IPS DF 19.7 (cell line): ENCODE data around the gene APBB3.
A peak's percentile ranks its signal among the peaks of the same experiment; 100 is the strongest.

ENCODE experiments used
- DNase-seq: peaks from one replicate; pipeline ENCODE4 v3.0.0-alpha.2; 2013; ENCODE audit warnings: low read depth, low spot score

Gene APBB3

DNA sequence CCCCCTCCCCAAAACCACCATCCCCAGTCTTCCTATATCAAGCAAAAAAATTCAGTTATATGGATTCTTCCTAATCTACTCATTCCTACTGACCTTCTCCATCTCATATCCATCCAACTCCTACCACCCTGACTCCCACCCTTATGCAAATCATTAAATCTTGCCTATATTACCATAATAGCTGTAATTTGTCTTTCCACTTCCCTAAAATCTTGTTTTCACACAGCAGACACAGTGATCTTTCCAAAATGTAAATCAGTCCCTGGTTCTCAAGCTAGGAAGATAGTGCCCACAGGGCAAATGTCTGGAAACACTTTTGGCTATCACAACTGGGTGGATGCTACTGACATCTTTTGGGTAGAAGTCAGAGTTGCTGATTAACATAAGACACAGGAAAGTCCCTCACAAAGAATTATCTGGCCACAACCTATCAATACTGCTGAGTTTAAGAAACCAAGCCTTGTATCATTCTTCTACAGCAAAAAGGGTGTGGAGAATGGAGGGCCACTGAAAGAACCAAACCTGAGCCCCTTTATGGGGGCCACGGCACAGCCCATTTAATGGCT lies 8.6 kb downstream of the APBB3 start:
- DNase-seq: no peak

DNA sequence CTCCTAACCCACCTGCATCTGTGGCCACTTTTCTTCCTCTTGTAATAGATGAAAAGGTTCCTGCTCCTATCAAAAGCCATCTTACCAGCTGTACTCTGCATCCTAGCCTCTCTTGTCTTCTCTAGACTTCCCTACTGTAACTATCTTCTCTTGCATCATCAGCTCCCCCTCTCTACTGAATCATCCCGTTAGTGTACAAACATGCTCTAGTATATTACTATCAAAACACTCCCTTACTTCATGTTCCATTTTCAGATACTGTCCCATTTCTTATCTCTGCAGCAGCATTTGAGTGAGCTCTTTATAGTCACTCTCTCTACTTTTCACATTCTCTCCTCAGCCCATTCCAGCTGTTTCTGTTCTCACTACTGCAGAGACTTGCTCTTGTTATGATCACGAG lies 9.9 kb downstream of the APBB3 start:
- no peak for DNase-seq

DNA sequence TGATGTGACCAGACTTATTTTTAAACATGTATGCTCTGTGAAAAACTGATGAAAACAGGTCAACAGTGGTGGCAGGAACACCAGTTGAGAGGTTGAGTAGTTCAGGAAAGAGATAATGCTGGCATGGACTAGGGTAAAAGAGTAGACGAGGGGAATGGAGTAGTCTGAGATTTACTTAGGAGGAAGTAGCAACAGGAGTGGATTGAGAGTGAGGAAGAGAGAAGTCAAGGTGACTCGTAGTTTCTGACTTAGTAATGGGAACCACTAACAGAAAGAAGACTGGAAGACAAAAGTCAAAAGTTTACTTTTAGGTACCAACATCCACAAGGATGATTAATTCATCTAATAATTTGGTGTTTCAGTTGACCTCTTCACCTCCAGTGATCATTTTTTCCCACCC lies 10.7 kb downstream of the APBB3 start:
- DNase-seq: no peak

DNA sequence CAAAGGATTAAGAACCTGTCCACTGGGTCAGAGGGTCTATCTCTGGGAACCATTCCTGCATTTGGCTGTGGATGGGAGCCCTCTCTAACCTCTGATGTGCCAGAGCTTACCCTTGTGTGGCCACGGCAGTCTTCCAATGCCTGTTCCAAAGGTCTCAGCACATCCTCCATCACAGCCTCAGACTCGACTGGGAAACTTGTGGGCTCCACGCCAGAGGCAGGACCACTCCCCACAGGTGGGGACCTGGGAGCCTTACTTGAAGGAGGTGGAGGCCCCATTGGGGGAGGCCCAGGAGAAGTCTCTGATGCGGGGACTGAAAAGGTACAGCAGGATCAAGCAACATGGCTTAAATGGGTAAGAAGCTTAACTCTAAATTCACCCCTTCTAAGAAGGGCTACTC lies 12.5 kb downstream of the APBB3 start:
- no peak for DNase-seq

DNA sequence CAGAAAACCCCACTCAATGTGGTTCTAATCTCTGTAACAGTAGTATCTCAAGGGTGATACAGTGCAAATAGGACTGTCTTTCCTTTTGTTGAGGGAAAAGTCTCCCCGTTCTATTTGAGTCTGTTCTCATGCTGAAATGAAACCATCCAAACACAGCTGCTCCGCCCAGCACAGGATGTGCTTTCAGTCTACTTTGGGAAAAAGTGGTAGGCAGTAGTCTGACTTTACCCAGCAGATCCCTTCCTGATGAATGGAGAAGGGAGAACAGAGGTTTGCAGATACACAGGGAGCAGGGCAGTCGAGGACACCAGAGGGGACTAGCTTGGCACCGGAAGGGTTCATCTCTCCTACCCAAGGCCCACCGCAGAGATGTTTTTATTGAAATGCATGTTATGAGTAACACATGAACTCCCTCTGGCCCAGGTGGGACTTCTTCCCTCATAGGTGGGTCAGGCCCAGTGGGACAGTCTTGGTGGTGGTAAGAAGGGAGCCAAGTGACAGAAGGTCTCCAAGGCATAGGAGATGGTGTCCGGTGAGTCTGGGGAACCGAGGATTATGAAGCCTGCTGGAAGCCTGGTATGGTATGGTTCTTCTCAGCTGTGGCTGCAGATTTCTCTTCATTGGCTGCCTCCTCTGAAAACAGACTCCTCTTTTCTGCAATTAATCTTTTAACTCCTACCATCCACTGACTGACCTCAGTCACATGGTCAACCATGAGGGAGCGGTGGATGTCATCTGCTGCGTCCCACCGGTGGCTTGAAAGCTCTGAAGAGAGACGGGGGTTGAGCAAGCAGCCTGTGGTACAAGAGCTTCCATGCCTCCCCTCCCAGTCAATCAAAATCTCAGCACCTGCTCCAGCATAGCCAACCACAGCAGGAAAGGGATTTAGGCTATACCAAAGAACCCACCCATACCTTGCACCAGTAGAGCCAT lies 14.0 kb downstream of the APBB3 start:
- DNase-seq: no peak

DNA sequence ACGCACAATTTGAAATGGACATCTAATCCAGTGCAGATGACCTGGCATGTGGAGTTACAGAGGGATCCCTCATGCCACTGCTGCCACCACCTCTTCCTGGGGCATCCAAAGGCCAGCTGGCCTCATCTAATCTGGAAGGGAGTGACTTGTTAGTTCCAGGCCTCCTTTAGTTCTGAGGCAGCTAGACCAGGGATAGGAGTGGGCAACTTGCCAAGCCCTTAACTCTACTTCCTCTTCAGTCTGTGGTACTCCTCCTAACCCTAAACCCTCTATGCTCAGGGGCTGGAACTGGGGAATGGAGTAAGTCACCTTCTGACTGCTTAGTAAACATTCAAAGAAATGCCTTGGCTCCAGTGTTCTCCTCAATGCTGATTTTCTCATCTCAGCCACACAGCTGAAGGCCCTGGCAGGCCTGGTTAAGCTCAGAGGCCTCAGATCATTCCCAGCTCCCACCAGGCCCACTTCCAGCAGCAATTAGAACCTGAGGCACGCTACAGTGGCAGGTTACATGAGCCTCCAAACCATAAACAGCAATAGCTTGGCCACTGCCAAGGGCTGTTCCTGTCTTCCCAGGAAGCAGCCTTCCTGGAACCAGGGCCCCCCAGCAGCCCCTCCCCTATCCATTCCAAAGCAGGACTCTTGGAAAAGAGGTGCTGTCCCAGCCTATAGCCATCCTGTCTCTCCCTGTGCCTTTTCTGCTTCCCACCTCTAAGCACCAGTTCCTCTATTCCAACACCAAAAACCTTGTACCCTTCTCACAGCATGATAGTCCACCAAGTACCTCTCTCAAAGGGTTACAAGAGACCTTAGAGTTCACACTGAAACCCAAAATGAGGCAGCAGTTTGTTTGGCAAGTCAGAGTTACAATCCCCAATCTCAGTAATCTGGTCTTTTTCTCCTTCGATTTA lies 14.9 kb downstream of the APBB3 start:
- DNase-seq: no peak

DNA sequence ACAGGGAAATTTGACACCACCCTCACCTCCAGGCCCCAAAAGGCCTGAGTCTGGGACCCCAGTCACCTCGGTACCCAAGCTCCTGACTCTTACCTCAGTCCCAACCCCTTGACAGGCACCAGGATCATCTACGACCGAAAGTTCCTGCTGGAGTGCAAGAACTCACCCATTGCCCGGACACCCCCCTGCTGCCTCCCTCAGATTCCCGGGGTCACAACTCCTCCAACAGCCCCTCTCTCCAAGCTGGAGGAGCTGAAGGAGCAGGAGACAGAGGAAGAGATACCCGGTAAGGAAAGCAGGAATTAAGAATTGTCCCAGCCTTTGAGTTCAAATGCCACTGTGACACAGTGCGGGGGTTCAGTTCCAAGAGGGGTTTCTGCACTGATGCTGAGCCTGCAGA lies 15.6 kb downstream of the APBB3 start:
- no peak for DNase-seq

DNA sequence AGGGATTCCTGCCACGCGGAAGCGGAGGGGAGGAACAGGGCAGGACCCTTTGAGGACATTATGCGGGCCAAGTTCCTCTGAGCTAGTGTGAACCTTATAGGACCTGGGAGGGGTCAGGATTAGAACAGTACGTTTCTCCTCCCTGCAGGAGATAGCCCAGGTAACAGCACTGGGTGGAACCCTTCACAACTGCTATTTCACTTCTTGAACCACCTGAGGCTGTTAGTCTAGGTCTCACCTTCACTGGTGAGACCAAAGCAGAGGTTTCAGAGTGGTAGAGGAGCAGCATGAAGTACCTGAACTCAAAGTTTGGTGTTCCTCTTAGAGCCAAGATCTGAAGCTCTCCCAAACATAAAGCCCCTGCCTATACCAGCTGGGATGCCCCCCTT lies 16.1 kb downstream of the APBB3 start:
- DNase-seq: peak; percentile 17

DNA sequence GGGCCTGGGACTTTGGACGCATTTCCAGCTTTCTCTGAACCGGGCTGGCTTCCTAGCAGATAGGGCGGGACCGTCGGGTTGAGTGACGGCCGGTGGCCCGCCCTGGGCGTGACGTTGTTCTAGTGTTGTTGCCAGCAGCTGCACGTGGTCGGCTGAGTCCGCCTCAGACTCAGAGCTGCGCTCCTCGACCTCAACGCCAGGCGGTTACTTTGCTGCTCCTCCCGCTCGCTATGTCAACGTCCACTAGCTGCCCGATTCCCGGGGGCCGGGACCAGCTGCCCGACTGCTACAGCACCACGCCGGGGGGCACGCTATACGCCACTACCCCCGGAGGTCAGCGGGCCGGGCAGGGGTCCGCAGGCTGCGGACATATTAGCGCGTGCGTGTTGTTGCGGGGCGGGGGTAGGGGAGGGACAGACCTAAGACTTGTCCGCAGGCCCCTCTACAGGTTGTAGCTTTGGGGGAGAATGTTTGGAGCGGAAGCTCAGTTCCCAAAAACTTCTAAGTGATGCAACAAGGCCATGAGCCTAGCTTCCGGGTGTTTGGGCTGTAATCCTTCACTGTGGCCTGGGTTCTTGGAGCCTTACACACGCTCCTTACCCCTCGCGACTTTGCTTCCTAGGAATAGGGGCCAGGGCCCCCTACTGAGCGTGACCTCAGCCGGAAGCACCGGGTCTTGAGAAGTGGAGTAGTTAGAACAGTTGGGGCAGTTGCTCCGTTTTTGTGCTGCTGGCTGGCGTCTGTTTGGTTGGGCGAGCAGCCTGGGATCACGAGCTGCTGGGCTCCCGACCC lies 16.7 kb downstream of the APBB3 start, which contains the start of gene EIF4EBP3:
TSS of gene EIF4EBP3 (plus strand) at position 155 of the 792 bp plus-strand sequence. CDS start at position 231, 76 bp downstream.
- DNase-seq: peak; percentile 92

DNA sequence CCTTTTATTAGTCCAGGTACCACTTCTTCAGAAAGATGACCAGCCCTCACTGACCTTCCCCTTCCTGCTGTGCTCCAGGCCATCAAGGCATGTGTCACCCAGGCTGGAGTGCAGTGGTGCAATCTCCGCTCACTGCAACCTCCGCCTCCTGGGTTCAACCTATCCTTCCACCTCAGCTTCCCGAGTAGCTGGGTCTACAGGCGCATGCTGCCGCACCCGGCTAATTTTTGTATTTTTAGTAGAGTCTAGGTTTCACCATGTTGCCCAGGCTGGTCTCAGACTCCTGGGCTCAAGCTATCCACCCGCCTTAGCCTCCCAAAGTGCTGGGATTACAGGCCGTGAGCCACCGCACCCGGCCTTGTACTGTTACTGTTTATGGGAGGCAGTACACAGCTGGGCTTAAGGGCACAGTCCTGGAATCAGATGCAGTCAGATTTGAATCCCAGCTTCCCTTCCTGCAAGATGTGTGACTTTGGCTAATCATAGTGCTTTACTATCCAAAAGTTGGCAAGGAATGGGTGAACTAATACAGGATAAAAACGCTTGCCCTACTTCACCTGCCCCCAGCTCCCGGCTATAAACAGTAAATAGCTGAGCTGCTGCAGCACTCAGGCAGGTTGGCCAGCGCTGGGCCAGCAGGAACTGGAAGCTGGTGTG lies 17.4 kb downstream of the APBB3 start:
- DNase-seq: no peak

DNA sequence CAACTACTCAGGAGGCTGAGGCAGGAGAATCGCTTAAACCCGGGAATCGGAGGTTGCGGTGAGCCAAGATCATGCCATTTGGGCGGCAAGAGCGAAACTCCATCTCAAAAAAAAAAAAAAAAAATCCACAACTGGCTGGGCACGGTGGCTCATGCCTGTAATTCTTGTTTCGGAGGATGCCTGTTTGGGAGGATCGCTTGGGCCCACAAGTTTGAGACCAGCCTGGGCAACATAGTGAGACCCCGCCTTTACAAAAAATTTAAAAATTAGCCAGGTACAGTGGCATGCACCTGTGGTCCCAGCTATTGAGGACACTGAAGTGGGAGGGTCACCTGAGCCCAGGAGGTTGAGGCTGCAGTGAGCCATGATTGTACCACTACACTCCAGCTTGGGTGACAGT lies 18.8 kb downstream of the APBB3 start:
- DNase-seq: no peak

DNA sequence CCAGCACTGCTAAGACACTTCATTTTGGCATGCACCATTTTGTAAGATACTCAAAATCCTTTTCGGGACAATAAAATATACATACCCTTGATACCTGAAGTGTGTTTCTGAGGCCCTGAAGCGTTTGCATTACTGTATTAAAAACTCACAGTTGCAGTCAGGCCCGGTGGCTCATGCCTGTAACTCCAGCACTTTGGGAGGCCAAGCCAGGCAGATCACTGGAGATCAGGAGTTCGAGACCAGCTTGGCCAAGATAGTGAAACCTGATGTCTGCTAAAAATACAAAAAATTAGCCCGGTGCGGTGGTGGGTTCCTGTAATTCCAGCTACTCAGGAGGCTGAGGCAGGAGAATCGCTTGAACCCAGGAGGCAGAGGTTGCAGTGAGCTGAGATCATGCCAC lies 19.4 kb downstream of the APBB3 start:
- no peak for DNase-seq

DNA sequence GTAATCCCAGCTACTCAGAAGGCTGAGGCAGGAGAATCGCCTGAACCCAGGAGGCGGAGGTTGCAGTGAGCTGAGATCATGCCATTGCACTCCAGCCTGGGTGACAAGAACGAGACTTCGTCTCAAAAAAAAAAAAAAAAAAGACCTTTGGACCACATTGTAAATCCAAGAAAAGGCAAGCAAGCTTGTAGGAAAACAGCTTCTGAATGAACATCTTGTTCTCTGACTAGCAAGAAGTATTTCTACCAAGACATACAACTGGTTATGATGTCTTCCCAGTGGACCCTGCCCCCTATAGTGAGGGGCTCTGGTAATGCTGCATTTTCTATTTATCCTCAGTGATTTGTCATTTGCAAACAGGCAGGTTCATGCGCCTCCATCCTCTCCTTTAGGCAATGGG lies 21.4 kb downstream of the APBB3 start:
- no peak for DNase-seq

DNA sequence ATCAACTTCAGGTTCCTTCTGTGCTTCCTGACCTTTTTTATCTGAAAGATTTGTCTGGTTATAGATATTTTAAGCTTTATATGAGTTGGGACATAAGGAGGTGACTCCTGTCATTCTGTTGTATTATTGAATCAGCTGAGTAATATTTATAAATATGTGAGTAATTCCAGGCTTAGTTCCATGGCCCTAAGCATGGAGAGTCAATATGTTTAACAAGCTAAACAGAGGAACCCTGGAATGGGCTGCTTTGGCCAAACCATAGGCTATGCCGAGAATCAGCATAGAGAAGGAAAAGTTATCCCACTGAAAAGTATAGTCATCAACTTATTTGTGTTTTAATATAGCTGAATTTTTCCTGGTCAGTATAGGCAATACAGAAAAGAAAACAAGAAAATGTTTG lies 24.2 kb downstream of the APBB3 start:
- no peak for DNase-seq

DNA sequence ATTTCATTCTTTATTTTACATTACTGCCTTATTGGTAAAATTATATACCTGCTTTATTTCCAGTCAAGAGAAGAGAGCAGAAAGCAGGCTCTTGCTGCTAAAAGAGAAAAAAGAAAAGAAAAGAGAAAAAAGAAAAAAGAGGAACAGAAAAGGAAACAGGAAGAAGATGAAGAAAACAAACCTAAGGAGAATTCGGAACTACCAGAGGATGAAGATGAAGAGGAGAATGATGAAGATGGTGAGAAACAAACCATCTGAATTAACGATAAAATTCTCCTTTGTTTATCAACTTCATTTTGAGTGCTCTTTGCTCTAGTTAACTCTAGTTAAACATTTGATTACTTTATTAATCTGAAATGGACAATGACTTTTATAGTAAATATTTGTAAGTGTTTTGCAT lies 40.4 kb downstream of the APBB3 start:
- no peak for DNase-seq

DNA sequence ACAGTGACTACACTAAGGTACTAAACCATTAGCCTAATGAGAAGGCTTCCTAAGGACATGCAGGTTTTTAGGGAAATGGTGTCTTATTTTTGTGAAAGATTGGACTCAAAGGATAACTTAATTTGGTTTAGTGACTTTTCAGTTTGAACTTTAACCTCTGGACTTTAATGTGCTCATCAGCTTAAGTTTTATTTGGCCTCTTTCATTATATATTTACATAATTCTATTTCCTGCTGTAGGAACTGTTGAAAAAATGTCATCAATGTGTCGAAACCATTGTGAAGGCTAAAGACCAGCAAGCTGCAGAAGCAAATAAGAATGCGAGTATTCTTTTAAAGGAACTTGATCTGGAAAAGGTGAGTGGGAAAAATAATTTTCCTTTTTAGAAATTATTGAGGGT lies 51.3 kb downstream of the APBB3 start:
- no peak for DNase-seq

DNA sequence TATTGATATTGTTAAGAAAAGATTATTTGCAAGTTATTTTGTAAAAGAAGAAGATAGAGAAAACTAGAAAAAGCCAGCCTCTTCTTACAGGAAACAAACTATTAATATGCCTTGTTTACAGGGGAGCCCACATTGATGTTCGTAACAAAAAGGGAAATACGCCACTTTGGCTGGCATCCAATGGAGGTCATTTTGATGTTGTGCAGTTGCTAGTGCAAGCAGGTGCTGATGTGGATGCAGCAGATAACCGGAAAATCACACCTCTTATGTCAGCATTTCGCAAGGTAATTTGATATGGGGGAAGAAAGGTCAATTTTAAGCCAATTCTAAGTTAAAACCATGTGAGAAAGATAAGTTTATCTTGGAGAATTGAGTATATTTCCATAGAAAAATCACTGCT lies 54.5 kb downstream of the APBB3 start:
- DNase-seq: no peak
